ENCODE data around the gene OGDH. TPM values are rescaled to one million over a fixed set of nuclear protein-coding genes. Genes with fewer than 3 reads are reported as not detected.

Gene OGDH
- total and polyA plus RNA-seq, 2 of the 13 experiments (the other 11 are each of a cell fraction or from before 2014, with no cell fraction given): 17.4 to 25.4 TPM

DNA sequence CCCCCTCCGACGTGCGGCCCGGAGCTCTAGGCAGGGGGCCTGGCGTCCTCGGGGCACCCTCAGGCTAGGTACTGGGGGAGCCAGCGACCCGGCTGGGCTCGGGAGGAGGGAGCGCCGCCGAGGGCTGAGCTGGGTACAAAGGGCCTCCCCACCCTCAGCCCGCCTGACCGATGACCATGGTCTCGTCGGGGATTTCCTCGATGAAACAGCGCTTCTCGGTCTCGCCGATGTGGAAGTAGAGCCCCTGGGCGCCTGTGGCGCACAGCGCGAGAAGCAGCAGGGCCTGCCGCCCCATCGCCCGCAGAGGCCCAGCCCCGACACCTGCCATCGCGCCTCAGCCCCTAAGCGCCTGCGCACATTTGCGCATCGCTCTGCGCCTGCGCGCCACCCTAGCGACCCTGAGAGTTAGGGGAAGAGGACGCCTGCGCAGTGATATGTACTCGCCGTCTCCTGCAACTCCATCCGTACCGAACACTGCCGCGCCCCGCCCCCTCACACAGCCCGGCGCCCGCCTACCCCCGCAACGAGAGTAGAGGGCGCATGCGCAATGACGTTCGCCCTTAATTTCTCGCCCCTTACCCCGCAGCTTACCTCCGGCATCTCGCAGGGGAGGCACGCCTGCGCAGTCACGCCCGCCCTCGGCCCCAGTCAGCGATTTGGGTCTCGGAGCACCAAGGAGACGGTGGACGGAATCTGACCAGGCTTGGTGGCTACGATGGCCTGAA is 24.4 kb upstream of the OGDH start, which contains the start of gene TMED4 (continued):
- TF ChIP-seq, protein P1, sequence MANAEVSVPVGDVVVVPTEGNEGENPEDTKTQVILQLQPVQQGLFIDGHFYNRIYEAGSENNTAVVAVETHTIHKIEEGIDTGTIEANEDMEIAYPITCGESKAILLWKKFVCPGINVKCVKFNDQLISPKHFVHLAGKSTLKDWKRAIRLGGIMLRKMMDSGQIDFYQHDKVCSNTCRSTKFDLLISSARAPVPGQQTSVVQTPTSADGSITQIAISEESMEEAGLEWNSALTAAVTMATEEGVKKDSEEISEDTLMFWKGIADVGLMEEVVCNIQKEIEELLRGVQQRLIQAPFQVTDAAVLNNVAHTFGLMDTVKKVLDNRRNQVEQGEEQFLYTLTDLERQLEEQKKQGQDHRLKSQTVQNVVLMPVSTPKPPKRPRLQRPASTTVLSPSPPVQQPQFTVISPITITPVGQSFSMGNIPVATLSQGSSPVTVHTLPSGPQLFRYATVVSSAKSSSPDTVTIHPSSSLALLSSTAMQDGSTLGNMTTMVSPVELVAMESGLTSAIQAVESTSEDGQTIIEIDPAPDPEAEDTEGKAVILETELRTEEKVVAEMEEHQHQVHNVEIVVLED (CRISPR knock-in tag; IDR thresholded peaks at IDR 0.05; ENCODE audit: borderline replicate concordance): peak; percentile 78; the same call in 1 of the 2 replicates
- TF ChIP-seq GATA4 (IDR thresholded peaks at IDR 0.05; ENCODE audit: borderline replicate concordance, low read depth) (peak; percentile 13; the same call in 1 of the 2 replicates), ZNF775 (CRISPR knock-in tag; IDR thresholded peaks at IDR 0.05; ENCODE audit: borderline replicate concordance) (no peak), DR1 (CRISPR knock-in tag; IDR thresholded peaks at IDR 0.05) (peak; percentile 82), ZNF160 (CRISPR knock-in tag; IDR thresholded peaks at IDR 0.05) (no peak; the same call in 1 of the 2 replicates), ZNF883 (CRISPR knock-in tag; IDR thresholded peaks at IDR 0.05; ENCODE audit: not compliant biosample characterization) (peak; percentile 28), GLI4 (CRISPR knock-in tag; IDR thresholded peaks at IDR 0.05; ENCODE audit: borderline replicate concordance) (no peak), ZNF281 (CRISPR knock-in tag; IDR thresholded peaks at IDR 0.05; ENCODE audit: borderline replicate concordance) (peak; percentile 30; the same call in 1 of the 2 replicates), AGO2 (optimal IDR thresholded peaks at IDR 0.05; ENCODE audit: low read depth, low read length) (peak; percentile 84), HNF1B (CRISPR knock-in tag; IDR thresholded peaks at IDR 0.05) (peak; percentile 66), HMGA1 (CRISPR knock-in tag; conservative IDR thresholded peaks at IDR 0.05) (no peak)
- TF ChIP-seq, protein P2, sequence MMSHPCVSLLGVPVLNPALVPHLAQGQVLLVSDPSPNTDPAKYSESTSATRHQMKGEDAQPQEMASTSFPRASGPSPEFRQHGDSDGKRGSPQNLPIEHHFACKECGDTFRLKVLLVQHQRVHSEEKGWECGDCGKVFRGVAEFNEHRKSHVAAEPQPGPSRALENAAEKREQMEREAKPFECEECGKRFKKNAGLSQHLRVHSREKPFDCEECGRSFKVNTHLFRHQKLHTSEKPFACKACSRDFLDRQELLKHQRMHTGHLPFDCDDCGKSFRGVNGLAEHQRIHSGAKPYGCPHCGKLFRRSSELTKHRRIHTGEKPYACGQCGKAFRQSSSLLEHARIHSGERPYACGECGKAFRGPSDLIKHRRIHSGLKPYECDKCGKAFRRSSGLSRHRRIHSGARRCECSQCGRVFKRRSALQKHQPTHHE (CRISPR knock-in tag; IDR thresholded peaks at IDR 0.05; ENCODE audit: borderline replicate concordance): peak; percentile 68; the same call in 1 of the 2 replicates
- TF ChIP-seq, protein P3, sequence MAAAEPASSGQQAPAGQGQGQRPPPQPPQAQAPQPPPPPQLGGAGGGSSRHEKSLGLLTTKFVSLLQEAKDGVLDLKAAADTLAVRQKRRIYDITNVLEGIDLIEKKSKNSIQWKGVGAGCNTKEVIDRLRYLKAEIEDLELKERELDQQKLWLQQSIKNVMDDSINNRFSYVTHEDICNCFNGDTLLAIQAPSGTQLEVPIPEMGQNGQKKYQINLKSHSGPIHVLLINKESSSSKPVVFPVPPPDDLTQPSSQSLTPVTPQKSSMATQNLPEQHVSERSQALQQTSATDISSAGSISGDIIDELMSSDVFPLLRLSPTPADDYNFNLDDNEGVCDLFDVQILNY (CRISPR knock-in tag; conservative IDR thresholded peaks at IDR 0.05): 0 out of 2 replicates have a peak, but pooled peaks have one; percentile 15
- TF ChIP-seq, protein P4, sequence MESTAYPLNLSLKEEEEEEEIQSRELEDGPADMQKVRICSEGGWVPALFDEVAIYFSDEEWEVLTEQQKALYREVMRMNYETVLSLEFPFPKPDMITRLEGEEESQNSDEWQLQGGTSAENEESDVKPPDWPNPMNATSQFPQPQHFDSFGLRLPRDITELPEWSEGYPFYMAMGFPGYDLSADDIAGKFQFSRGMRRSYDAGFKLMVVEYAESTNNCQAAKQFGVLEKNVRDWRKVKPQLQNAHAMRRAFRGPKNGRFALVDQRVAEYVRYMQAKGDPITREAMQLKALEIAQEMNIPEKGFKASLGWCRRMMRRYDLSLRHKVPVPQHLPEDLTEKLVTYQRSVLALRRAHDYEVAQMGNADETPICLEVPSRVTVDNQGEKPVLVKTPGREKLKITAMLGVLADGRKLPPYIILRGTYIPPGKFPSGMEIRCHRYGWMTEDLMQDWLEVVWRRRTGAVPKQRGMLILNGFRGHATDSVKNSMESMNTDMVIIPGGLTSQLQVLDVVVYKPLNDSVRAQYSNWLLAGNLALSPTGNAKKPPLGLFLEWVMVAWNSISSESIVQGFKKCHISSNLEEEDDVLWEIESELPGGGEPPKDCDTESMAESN (CRISPR knock-in tag; conservative IDR thresholded peaks at IDR 0.05): peak; percentile 60
- TF ChIP-seq, protein P5, sequence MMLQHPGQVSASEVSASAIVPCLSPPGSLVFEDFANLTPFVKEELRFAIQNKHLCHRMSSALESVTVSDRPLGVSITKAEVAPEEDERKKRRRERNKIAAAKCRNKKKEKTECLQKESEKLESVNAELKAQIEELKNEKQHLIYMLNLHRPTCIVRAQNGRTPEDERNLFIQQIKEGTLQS (CRISPR knock-in tag; IDR thresholded peaks at IDR 0.05): peak; percentile 25; the same call in 1 of the 2 replicates
